ENCODE data around the gene PPP4R2.

DNA sequence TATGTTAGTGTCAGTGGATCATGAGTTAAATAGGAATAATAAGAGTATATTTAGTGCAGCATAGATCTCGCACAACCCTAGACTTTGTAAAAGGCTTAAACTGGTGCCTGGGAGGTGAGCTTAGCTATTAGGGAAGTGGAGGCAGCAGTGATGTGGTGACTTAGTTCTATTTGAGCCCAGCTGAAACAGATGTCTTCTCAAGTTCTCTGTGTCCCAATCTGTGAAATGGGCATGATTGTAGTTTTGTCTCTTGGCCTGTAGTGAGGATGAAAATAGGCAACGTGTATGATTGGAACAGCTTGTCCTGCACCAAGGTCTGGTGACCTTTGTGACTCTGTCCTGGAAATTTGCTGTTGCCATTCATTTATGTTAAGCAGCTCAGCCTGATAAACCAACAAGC lies 99.6 kb downstream of the PPP4R2 start:
- TF ChIP-seq POLR2A (IDR thresholded peaks at IDR 0.05) (no peak), CTCF (IDR thresholded peaks at IDR 0.05) (no peak)
